Measurements from ENCODE around the gene RASSF8.

GRCh38 chr12:26101350-26101734 lies 142.9 kb downstream of the RASSF8 start:
- TF ChIP-seq, protein P1, sequence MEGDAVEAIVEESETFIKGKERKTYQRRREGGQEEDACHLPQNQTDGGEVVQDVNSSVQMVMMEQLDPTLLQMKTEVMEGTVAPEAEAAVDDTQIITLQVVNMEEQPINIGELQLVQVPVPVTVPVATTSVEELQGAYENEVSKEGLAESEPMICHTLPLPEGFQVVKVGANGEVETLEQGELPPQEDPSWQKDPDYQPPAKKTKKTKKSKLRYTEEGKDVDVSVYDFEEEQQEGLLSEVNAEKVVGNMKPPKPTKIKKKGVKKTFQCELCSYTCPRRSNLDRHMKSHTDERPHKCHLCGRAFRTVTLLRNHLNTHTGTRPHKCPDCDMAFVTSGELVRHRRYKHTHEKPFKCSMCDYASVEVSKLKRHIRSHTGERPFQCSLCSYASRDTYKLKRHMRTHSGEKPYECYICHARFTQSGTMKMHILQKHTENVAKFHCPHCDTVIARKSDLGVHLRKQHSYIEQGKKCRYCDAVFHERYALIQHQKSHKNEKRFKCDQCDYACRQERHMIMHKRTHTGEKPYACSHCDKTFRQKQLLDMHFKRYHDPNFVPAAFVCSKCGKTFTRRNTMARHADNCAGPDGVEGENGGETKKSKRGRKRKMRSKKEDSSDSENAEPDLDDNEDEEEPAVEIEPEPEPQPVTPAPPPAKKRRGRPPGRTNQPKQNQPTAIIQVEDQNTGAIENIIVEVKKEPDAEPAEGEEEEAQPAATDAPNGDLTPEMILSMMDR (conservative IDR thresholded peaks at IDR 0.05; ENCODE audit: low read length), result no peak
- TF ChIP-seq EZH2phosphoT487 (IDR thresholded peaks at IDR 0.05; ENCODE audit: borderline replicate concordance, low read depth, low read length), result no peak

All from OCI-LY7 (cell line).